GM12875 (cell line): ENCODE measurements around the gene CFAP73.

ENCODE experiments used
- H3K4me3 ChIP-seq: one replicate; pipeline ENCODE4 v1.5.1; 2011; ENCODE audit warnings: low read depth, low read length, control low read depth
- TF ChIP-seq, protein P1 (sequence below): IDR thresholded peaks from 2 replicates; pipeline ENCODE4 v1.5.1; 2011; ENCODE audit warnings: low read depth, mild to moderate bottlenecking, control low read depth, inconsistent platforms, low read length, moderate library complexity, borderline replicate concordance; ENCODE audit not compliant: insufficient read depth

CFAP73 gene

DNA sequence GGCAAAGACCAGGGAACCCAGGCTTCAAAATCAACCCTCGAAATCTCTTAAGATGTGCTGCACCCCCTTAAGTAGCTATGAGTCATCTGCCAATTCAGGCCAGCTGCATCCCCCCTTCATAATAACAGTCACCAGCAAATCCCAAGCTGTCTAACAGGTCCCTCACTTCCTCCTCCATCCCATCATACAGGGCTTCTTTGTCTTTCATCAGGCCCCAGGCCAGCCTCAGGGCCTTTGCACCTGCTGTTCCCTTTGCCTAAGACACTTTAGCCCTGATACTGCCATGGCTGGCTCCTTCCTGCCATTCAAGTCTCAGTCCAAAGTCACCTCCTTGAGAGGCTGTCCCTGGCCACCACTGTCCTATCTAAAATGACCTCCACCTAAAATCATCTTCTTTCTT, 18.0 kb upstream of the CFAP73 start:
- TF ChIP-seq, protein P1, sequence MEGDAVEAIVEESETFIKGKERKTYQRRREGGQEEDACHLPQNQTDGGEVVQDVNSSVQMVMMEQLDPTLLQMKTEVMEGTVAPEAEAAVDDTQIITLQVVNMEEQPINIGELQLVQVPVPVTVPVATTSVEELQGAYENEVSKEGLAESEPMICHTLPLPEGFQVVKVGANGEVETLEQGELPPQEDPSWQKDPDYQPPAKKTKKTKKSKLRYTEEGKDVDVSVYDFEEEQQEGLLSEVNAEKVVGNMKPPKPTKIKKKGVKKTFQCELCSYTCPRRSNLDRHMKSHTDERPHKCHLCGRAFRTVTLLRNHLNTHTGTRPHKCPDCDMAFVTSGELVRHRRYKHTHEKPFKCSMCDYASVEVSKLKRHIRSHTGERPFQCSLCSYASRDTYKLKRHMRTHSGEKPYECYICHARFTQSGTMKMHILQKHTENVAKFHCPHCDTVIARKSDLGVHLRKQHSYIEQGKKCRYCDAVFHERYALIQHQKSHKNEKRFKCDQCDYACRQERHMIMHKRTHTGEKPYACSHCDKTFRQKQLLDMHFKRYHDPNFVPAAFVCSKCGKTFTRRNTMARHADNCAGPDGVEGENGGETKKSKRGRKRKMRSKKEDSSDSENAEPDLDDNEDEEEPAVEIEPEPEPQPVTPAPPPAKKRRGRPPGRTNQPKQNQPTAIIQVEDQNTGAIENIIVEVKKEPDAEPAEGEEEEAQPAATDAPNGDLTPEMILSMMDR: no peak
- H3K4me3 ChIP-seq: no peak overlapping the region

DNA sequence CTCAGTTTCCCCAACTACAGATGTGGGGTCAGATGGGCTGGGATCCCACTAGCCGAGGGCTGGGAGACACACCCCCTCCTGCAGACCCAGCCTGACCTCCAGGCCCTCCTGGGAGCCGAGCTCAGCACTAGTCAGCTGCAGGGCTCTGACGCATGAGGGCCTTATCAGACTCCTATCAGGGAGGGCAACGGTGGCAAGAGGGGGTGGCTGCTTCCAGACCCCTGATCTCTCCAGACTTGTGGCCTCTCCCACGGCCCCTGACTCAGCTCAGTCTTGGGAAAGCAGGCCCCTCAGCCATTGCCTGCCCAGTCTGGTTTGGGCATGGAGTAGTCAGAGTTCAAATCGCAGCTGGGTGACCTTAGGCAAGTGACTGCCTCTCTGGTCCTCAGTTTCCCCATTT, 16.5 kb upstream of the CFAP73 start:
- H3K4me3 ChIP-seq: no peak overlapping the region
- TF ChIP-seq, protein P1: no peak

DNA sequence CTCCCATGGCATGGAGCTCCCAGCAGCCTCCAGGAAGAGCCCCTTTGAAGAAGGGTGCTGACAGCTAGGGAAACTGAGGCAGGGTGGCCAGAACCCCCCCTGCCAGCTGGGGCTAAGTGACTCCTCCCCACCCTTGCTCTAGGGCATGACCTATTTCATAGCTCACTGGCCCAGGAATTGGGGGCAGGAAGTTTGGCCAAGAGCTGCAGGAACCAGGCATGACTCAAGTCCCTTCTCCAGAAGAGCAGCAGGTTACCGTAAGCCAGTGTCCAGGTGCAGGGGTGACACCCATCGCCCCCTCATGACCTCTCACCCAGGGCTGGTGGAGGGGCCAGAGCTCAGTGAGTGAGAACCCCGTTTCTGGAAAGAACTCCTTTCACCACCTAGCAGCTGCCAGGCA, 15.9 kb upstream of the CFAP73 start:
- H3K4me3 ChIP-seq: no peak overlapping the region
- TF ChIP-seq, protein P1: no peak

DNA sequence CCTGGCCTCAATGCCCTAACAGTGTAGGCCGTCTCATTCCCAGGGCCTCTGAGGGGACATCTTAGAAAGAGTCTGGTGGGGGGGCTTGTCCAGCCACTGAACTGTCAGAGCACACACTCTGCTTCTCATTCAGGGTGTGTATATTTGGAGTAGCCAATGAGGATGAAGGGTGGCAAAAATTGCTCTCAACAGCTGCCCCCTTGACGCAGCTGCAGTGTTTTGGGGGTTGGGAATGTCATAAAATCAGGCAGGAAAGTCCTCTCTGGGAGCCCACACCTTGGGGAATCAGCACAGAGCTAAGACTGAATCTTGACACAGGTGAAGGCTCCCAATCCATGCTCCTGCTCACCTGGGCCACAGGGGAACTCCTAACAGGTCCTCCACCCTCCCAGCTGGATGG, 15.5 kb upstream of the CFAP73 start:
- H3K4me3 ChIP-seq: no peak overlapping the region
- TF ChIP-seq, protein P1: no peak

DNA sequence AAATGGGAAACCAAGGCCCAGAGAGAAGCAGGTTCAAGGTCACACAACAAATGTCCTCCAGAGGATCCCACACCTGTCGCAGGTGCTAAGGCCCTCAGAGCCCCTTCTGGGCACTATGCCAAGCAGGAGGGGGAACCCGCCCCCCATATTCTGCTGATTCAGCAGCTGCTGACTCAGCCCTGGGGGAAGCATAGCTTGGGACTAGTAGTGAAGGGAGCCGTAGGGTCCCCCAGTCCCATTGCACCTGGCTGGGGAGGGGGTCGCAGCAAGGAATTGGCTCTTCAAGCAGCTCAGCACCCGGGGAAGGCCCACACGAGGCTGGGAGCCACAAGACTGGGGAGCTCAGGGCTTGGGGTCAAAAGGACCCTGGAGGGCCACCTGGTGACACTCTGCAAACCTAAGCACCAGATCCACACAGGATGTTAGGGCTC, 15.0 kb upstream of the CFAP73 start:
- TF ChIP-seq, protein P1: no peak
- no peak overlapping the region for H3K4me3 ChIP-seq

DNA sequence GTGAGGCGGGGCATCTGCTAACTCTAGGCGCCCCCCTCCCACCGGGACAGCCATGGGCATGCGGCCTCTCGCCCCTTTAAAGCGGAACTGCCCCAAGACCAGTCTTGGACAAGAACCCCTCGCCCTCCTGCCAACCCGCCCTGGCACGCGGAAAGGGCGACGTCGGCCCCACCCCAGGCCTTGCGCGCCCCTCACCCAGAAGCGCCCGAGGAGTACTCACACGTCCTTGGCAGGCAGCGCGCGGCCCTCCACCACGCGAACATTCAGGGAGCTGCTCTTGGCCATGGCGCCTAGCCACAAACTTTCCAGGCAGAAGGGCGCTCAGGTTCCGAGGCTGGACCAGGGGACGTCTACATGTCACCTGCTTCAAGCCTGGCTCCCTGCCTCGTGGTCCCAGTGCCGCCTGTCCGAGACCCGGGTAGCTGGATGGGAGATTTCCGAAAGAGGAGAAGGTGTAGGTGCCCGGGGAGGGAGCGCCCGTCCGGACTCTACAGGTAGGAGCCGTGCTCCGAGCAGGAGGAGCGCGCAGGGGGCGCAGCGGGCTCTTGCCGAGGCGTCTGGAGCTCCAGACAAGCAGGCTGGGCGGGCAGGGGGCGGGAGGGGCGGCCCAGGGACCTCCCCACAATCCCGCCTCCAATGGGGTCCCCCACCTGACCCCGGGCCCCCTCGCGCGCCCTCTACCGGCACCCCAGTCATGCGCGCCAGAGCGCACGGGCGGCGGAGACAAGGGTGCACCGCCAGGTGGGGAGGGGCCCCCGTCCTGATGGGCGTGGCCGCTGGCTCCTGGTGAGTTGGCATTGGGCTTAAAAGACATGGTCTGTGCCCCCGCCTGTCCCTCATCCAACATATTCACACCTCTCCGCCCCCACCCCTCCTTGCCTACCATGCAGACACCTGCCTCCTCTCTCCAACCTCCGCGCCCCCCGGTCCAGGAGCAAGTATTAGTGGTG, 14.1 kb upstream of the CFAP73 start, which contains the start of gene RASAL1:
RASAL1 (minus strand) TSS at position 584 of the 950 bp plus-strand sequence; CDS start at position 285, 299 bp downstream.
- TF ChIP-seq, protein P1: peak; percentile 72
- no peak within 1 kb of the TSS for H3K4me3 ChIP-seq
